K562 (cell line): ENCODE data around the gene SON. TPM values are rescaled to one million over a fixed set of nuclear protein-coding genes. Genes with fewer than 3 reads are reported as not detected.

Experiments used
- BRCA1 ChIP-seq, 2 experiments: fragments of 450-650 bp in 1 of 2; sonication (generic) in 1 of 2; formaldehyde crosslinking in 1 of 2; IDR thresholded peaks; 2 replicates each; pipeline versions ENCODE4 v1.5.0 to v1.6.1; 2017 to 2020; ENCODE audit warnings: mild to moderate bottlenecking in 1 of 2, missing genetic modification reagents in 1 of 2
- DNMT1 ChIP-seq: fragments of 450-650 bp; IDR thresholded peaks from 2 replicates; pipeline ENCODE4 v1.6.1; 2016; ENCODE audit warnings: antibody characterized with exemption, mild to moderate bottlenecking
- ELF4 ChIP-seq: fragments of 450-650 bp; formaldehyde crosslinking; IDR thresholded peaks from 2 replicates; pipeline ENCODE4 v1.4.0; 2022; ENCODE audit warnings: missing genetic modification characterization
- JUND ChIP-seq, 2 experiments: IDR thresholded peaks; 2 replicates in 1 of 2; 3 replicates in 1 of 2; pipeline ENCODE4 v1.6.1; 2011; ENCODE audit warnings: borderline replicate concordance in 2 of 2, low read depth in 2 of 2, low read length in 2 of 2, improper control_type of control experiment in 1 of 2, missing biosample characterization in 1 of 2, missing genetic modification characterization in 1 of 2, missing genetic modification reagents in 1 of 2
- KLF13 ChIP-seq: fragments of 450-650 bp; IDR thresholded peaks from 2 replicates; pipeline ENCODE4 v1.6.1; 2016; ENCODE audit warnings: missing genetic modification characterization, low read depth, mild to moderate bottlenecking, missing compliant biosample characterization, moderate library complexity, borderline replicate concordance
- SMAD3 ChIP-seq: fragments of 450-650 bp; formaldehyde crosslinking; conservative IDR thresholded peaks from 2 replicates; pipeline ENCODE4 v1.4.0; 2020; ENCODE audit warnings: mild to moderate bottlenecking
- ZNF274 ChIP-seq: IDR thresholded peaks from 2 replicates; pipeline ENCODE4 v1.6.1; 2011; ENCODE audit warnings: low read depth, mild to moderate bottlenecking, low read length, moderate library complexity, borderline replicate concordance
- ZNF384 ChIP-seq: IDR thresholded peaks from 2 replicates; pipeline ENCODE4 v1.6.1; 2012; ENCODE audit warnings: low read depth, low read length, improper control_type of control experiment
- ZNF583 ChIP-seq: fragments of 250-450 bp; sonication (Bioruptor Pico); IDR thresholded peaks from 2 replicates; pipeline ENCODE4 v1.4.0; 2020
- polyA plus RNA-seq, 8 experiments: library from polyadenylated mRNA; depleted of rRNA in 4 of 8; stranded (reverse) in 5 of 8; unstranded in 3 of 8; fragments of >200 nt; fragmentation: Nextera tagmentation in 2 of 8; fragmentation: Illumina TruSeq in 1 of 8; extraction: Ambion mirVana in 2 of 8; extraction: Trizol in 1 of 8; gene quantifications; 2 replicates each; pipeline versions ENCODE4 v1.2.1 to v1.2.3, GENCODE V29; 2011 to 2014; ENCODE audit warnings: inconsistent platforms in 1 of 8, missing spikeins in 1 of 8
- total RNA-seq, 7 experiments: library from RNA; depleted of rRNA in 6 of 7; stranded (reverse); fragments of >200 nt in 6 of 7; fragmentation: Illumina TruSeq in 2 of 7; extraction: Trizol in 2 of 7; gene quantifications; 2 replicates each; pipeline versions ENCODE4 v1.2.1 to v1.2.3, GENCODE V29; 2011 to 2021; ENCODE audit warnings: low replicate concordance in 1 of 7
- TF ChIP-seq, protein P1 (sequence below): fragments of 150-350 bp; conservative IDR thresholded peaks from 2 replicates; pipeline ENCODE4 v1.6.1; 2014; ENCODE audit warnings: low read length
- TF ChIP-seq, protein P2 (sequence below): IDR thresholded peaks from 2 replicates; pipeline ENCODE4 v1.6.1; 2011; ENCODE audit warnings: borderline replicate concordance, low read depth, mild to moderate bottlenecking, moderate library complexity, low read length; ENCODE audit not compliant: insufficient read depth, poor library complexity, severe bottlenecking
- TF ChIP-seq, protein P3 (sequence below), 2 experiments: IDR thresholded peaks; 2 replicates each; pipeline ENCODE4 v1.6.1; 2012; ENCODE audit warnings: improper control_type of control experiment in 2 of 2, low read depth in 2 of 2, low read length in 2 of 2, borderline replicate concordance in 1 of 2

The SON gene
- total and polyA plus RNA-seq, 9 of the 15 experiments (the other 6 are each of a cell fraction or from before 2014, with no cell fraction given), result 105 to 742 (median 187) TPM

DNA sequence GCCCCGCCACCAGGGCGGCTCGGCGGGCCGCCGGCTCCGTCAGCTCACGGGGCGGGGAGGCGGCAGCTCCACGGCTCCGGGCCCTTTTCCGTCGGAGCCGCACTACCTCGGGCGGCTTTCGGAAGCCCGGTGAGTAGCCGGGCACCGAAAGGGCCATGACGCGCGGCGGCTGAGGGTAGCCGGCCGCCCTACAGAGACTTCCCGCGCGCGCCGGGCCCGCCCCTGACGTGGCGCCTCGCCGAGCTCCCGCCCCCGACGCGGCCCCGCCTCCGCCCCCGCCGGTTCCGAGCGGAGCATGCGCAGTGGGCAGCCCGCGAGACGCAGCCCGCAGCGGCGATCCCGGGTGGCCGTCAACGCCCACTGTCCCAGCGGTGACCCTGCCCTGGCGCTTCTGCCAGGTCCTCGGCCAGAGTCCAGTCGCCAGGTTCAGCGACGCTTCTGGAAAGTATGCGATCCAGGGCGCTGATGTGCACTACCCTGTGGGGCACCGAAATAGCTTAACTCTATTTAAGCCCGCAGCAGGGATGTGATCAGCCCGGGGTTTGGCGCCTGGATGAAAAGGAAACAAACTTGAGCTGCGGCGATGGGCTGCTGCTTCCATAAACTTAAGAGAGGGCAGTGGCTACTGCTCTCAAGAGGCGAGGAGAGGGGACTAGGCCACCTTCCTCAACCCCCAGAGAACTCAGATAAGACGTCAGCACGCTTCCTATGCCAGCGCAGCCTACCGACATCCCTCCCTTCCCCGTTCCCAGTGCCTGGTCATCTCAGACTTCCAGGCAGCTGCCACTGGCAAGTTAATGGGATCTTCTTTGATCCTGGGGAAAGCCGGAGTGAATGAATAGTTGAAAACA is 45.9 kb downstream of the SON start, which contains the start of gene DONSON (continued):
- TF ChIP-seq, protein P1, sequence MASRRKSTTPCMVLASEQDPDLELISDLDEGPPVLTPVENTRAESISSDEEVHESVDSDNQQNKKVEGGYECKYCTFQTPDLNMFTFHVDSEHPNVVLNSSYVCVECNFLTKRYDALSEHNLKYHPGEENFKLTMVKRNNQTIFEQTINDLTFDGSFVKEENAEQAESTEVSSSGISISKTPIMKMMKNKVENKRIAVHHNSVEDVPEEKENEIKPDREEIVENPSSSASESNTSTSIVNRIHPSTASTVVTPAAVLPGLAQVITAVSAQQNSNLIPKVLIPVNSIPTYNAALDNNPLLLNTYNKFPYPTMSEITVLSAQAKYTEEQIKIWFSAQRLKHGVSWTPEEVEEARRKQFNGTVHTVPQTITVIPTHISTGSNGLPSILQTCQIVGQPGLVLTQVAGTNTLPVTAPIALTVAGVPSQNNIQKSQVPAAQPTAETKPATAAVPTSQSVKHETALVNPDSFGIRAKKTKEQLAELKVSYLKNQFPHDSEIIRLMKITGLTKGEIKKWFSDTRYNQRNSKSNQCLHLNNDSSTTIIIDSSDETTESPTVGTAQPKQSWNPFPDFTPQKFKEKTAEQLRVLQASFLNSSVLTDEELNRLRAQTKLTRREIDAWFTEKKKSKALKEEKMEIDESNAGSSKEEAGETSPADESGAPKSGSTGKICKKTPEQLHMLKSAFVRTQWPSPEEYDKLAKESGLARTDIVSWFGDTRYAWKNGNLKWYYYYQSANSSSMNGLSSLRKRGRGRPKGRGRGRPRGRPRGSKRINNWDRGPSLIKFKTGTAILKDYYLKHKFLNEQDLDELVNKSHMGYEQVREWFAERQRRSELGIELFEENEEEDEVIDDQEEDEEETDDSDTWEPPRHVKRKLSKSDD, result no peak
- TF ChIP-seq JUND (IDR thresholded peaks at IDR 0.05; ENCODE audit: borderline replicate concordance, low read depth, low read length) (no peak; the same call in 1 of the 2 replicates), JUND (tag; IDR thresholded peaks at IDR 0.05; ENCODE audit: borderline replicate concordance, low read depth, low read length) (no peak; the same call in 2 of the 3 replicates), ZNF384 (no peak), KLF13 (tag) (peak; percentile 50; the same call in 1 of the 2 replicates), DNMT1 (no peak), ELF4 (peak; percentile 27; the same call in 1 of the 2 replicates), BRCA1 (IDR thresholded peaks at IDR 0.05) (no peak), BRCA1 (CRISPR knock-in tag; IDR thresholded peaks at IDR 0.05) (no peak), ZNF274 (no peak), SMAD3 (CRISPR knock-in tag) (peak; percentile 70; the same call in 1 of the 2 replicates), ZNF583 (no peak)
- TF ChIP-seq, protein P2, sequence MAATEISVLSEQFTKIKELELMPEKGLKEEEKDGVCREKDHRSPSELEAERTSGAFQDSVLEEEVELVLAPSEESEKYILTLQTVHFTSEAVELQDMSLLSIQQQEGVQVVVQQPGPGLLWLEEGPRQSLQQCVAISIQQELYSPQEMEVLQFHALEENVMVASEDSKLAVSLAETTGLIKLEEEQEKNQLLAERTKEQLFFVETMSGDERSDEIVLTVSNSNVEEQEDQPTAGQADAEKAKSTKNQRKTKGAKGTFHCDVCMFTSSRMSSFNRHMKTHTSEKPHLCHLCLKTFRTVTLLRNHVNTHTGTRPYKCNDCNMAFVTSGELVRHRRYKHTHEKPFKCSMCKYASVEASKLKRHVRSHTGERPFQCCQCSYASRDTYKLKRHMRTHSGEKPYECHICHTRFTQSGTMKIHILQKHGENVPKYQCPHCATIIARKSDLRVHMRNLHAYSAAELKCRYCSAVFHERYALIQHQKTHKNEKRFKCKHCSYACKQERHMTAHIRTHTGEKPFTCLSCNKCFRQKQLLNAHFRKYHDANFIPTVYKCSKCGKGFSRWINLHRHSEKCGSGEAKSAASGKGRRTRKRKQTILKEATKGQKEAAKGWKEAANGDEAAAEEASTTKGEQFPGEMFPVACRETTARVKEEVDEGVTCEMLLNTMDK, result no peak
- TF ChIP-seq, protein P3, sequence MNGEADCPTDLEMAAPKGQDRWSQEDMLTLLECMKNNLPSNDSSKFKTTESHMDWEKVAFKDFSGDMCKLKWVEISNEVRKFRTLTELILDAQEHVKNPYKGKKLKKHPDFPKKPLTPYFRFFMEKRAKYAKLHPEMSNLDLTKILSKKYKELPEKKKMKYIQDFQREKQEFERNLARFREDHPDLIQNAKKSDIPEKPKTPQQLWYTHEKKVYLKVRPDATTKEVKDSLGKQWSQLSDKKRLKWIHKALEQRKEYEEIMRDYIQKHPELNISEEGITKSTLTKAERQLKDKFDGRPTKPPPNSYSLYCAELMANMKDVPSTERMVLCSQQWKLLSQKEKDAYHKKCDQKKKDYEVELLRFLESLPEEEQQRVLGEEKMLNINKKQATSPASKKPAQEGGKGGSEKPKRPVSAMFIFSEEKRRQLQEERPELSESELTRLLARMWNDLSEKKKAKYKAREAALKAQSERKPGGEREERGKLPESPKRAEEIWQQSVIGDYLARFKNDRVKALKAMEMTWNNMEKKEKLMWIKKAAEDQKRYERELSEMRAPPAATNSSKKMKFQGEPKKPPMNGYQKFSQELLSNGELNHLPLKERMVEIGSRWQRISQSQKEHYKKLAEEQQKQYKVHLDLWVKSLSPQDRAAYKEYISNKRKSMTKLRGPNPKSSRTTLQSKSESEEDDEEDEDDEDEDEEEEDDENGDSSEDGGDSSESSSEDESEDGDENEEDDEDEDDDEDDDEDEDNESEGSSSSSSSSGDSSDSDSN (IDR thresholded peaks at IDR 0.05; ENCODE audit: borderline replicate concordance in 1 of 2, low read depth in 2 of 2, low read length in 2 of 2), result no peak
